HCT116 (cell line): ENCODE results near the gene OMP.

ENCODE experiments used
- EZH2 ChIP-seq: fragments of 200-600 bp; sonication (generic); IDR thresholded peaks from 2 replicates; pipeline ENCODE4 v1.6.1; 2017; ENCODE audit warnings: antibody characterized with exemption, mixed run types
- JUND ChIP-seq: IDR thresholded peaks from 2 replicates; pipeline ENCODE4 v1.6.1; 2012
- POLR2A ChIP-seq: IDR thresholded peaks from 2 replicates; pipeline ENCODE4 v1.7.0; 2011; ENCODE audit warnings: borderline replicate concordance; ENCODE audit not compliant: insufficient read depth, insufficient read length; ENCODE audit errors: extremely low read depth
- POLR2AphosphoS5 ChIP-seq: IDR thresholded peaks from 2 replicates; pipeline ENCODE4 v1.6.1; 2011; ENCODE audit warnings: mild to moderate bottlenecking, low read depth, low read length, moderate library complexity
- TF ChIP-seq, protein P1 (sequence below), 3 experiments: fragments of 200-600 bp in 1 of 3; sonication (generic) in 1 of 3; IDR thresholded peaks in 2 of 3; conservative IDR thresholded peaks in 1 of 3; 2 replicates each; pipeline ENCODE4 v1.5.1; 2012 to 2017; ENCODE audit warnings: low read depth in 2 of 3, low read length in 2 of 3, antibody characterized with exemption in 1 of 3, borderline replicate concordance in 1 of 3, control low read depth in 1 of 3, mild to moderate bottlenecking in 1 of 3, mixed read lengths in 1 of 3, mixed run types in 1 of 3, moderate library complexity in 1 of 3; ENCODE audit not compliant: insufficient read depth in 1 of 3
- TF ChIP-seq, protein P2 (sequence below): IDR thresholded peaks from 2 replicates; pipeline ENCODE4 v1.6.1; 2012

DNA sequence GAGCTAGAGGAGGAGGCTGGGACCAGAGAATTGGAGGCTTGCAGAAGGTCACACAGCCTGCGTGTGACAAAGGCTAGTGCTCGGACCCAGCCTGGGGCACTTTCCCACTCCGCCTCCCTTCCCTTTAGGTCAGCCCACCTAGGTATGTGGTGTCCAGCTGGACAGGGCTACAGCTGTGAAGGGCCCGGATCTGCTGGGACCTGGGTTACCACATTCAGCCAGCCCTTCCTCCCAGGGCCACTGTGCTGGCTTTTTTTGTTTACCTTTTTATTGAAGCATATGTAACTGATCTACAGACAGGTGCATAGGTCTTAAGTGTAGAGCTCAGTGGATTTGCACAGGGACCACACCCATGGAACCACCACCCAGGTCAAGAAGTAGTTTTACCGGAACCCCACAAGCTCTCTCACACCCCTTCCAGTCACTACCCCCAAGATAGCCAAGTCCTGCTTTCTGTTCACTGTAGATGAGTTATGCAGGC, 27.2 kb upstream of the OMP start:
- TF ChIP-seq, protein P1, sequence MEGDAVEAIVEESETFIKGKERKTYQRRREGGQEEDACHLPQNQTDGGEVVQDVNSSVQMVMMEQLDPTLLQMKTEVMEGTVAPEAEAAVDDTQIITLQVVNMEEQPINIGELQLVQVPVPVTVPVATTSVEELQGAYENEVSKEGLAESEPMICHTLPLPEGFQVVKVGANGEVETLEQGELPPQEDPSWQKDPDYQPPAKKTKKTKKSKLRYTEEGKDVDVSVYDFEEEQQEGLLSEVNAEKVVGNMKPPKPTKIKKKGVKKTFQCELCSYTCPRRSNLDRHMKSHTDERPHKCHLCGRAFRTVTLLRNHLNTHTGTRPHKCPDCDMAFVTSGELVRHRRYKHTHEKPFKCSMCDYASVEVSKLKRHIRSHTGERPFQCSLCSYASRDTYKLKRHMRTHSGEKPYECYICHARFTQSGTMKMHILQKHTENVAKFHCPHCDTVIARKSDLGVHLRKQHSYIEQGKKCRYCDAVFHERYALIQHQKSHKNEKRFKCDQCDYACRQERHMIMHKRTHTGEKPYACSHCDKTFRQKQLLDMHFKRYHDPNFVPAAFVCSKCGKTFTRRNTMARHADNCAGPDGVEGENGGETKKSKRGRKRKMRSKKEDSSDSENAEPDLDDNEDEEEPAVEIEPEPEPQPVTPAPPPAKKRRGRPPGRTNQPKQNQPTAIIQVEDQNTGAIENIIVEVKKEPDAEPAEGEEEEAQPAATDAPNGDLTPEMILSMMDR (IDR thresholded peaks at IDR 0.05 in 2 of 3, conservative IDR thresholded peaks at IDR 0.05 in 1 of 3; ENCODE audit: borderline replicate concordance in 1 of 3, insufficient read depth in 1 of 3, low read depth in 2 of 3, low read length in 2 of 3) = no peak
- no peak for TF ChIP-seq POLR2A
- TF ChIP-seq, protein P2, sequence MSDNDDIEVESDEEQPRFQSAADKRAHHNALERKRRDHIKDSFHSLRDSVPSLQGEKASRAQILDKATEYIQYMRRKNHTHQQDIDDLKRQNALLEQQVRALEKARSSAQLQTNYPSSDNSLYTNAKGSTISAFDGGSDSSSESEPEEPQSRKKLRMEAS = no peak
- no peak for TF ChIP-seq POLR2AphosphoS5
- no peak for TF ChIP-seq JUND
- TF ChIP-seq EZH2 = no peak
